NCI-H1417 (cell line): ENCODE measurements around the gene NLRP4.

Source experiments
- DNase-seq, 3 experiments: peaks; one replicate each; lab custom pipeline; 2025; lab: John Stamatoyannopoulos, UW

The NLRP4 gene

GRCh38 chr19:55836340-55836739 is at the start of gene NLRP4:
Gene NLRP4 (plus strand): TSS chr19:55836540. CDS start chr19:55852081, 15,541 bp downstream.
- no peak for DNase-seq

- no peak for DNase-seq
These were observed 41.3 kb upstream of the NLRP4 start for GRCh38 chr19:55795021-55795420.

GRCh38 chr19:55801416-55801815 is 34.9 kb upstream of the NLRP4 start:
- no peak for DNase-seq

GRCh38 chr19:55802281-55802680 is 34.1 kb upstream of the NLRP4 start:
- DNase-seq: no peak

GRCh38 chr19:55809381-55810058 is 26.8 kb upstream of the NLRP4 start:
- DNase-seq: peak; percentile 35 to 89 (median 74)

- DNase-seq: no peak
These were observed 25.0 kb upstream of the NLRP4 start for GRCh38 chr19:55811340-55811739.

- no peak for DNase-seq
These were observed 23.9 kb upstream of the NLRP4 start for GRCh38 chr19:55812449-55812848.

GRCh38 chr19:55813906-55814305 is 22.4 kb upstream of the NLRP4 start:
- no peak for DNase-seq

- DNase-seq: no peak
These were observed 16.3 kb upstream of the NLRP4 start for GRCh38 chr19:55820037-55820436.

- no peak for DNase-seq
These were observed 5.7 kb upstream of the NLRP4 start for GRCh38 chr19:55830656-55831055.

- no peak for DNase-seq
These were observed 4.5 kb upstream of the NLRP4 start, which contains the start of gene NLRP11 for GRCh38 chr19:55831846-55832245. Gene NLRP11 (minus strand): TSS chr19:55831999. CDS start chr19:55818174, 13,825 bp downstream.

GRCh38 chr19:55832676-55833075 is 3.7 kb upstream of the NLRP4 start:
- no peak for DNase-seq

GRCh38 chr19:55838251-55838650 is 1.9 kb downstream of the NLRP4 start:
- DNase-seq: no peak

GRCh38 chr19:55838906-55839305 is 2.6 kb downstream of the NLRP4 start:
- no peak for DNase-seq

GRCh38 chr19:55855160-55855559 is 18.8 kb downstream of the NLRP4 start:
- no peak for DNase-seq

GRCh38 chr19:55857149-55857548 is 20.8 kb downstream of the NLRP4 start:
- no peak for DNase-seq

GRCh38 chr19:55857974-55858373 is 21.6 kb downstream of the NLRP4 start:
- DNase-seq: no peak

- no peak for DNase-seq
These were observed 22.1 kb downstream of the NLRP4 start for GRCh38 chr19:55858401-55858800.

- no peak for DNase-seq
These were observed 22.6 kb downstream of the NLRP4 start for GRCh38 chr19:55858969-55859368.

GRCh38 chr19:55866521-55866920 is 30.2 kb downstream of the NLRP4 start:
- DNase-seq: no peak

- DNase-seq: no peak
These were observed 30.8 kb downstream of the NLRP4 start for GRCh38 chr19:55867101-55867500.

GRCh38 chr19:55870736-55871135 is 34.4 kb downstream of the NLRP4 start:
- DNase-seq: no peak

GRCh38 chr19:55877211-55877610 is 40.9 kb downstream of the NLRP4 start:
- no peak for DNase-seq

- no peak for DNase-seq
These were observed 46.3 kb downstream of the NLRP4 start for GRCh38 chr19:55882626-55883025.
